Dermis blood vessel endothelial cell (primary cell): ENCODE data around the gene RPL18A. TPM values are rescaled to one million over a fixed set of nuclear protein-coding genes. Genes with fewer than 3 reads are reported as not detected.

Experiments used
- DNase-seq: peaks from one replicate; pipeline ENCODE4 v3.0.0; 2010
- total RNA-seq: library from RNA; depleted of rRNA; stranded (reverse); fragments of >200 nt; gene quantifications from 2 replicates; pipeline ENCODE4 v1.2.3, GENCODE V29; 2014

RPL18A gene
- total RNA-seq, 1 donor from 2014 or later: 1,347 TPM

GRCh38 chr19:17841810-17842662 lies 17.7 kb upstream of the RPL18A start:
- DNase-seq: peak; percentile 60

GRCh38 chr19:17842663-17843291 lies 16.9 kb upstream of the RPL18A start:
- DNase-seq: no peak

DNA sequence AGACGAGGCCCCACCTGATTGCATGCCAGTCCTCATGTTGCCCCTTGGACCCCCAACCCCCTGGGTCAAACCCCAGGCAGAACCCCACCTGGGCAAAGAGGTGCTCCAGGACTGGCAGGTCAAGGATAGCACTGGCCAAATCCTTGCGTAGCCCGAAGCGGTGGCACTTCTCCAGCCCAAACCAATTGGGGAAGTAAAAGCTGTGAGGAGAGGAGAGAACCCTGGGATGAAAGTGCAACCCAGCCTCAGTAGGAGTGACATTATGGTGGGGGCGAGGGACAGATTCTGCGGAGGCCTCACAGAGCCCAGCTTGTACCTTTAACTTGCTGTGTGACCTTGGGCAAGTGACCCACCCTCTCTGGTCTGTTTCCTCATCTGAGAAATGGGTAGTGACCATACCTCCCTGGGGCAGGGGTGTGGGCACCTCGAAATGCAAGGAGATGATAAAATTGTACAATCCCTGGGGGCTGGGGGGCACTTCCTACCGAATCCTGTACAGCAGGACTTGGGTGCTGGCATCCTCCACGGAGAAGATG lies 16.4 kb upstream of the RPL18A start:
- no peak for DNase-seq

DNA sequence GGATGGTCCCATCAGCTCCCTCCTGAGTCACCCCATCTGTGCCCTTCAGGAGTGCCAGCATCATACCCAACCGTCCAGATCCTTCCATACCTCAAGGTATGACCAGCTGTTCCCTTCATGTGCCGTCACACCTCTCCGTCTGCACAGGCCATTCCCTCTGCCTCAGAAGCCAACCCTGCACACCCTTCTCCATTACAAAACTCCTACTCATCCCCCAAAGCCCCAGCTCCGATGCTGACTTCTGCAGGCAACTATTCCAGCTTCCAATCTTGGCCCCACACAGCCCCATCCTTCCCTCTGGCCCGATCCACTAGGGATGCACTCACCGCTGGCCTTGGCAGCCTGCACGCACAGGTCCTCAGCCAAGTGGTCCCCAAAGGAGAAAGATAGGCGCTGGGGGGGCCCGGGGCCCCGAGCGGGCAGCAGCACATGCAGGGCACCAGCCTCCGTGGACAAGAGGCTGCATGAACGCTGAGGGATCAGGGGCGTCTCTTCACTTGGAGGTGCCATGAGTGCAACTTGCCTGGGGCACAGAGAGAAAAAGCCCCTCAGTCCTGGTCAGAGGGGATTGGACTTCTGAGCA lies 15.7 kb upstream of the RPL18A start:
- DNase-seq: no peak

DNA sequence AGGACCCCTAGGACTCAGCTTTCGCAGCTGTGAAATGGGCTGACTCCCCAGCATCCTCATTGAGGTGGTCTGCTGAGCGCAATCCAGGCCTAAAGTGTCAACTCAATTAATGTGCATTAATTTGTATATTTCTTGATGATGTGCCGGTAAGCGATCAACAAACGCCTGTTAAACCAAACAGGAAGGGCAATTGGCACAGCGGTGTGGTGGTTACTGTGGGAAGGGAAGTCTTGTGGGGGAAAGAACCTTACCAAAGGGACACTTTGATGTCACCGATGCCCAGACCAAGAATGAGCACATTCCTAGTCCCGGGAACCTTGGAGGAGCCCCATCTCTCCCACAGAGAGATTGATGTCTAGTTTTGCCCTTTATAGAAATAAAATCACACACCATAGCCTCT lies 13.6 kb upstream of the RPL18A start:
- DNase-seq: no peak

DNA sequence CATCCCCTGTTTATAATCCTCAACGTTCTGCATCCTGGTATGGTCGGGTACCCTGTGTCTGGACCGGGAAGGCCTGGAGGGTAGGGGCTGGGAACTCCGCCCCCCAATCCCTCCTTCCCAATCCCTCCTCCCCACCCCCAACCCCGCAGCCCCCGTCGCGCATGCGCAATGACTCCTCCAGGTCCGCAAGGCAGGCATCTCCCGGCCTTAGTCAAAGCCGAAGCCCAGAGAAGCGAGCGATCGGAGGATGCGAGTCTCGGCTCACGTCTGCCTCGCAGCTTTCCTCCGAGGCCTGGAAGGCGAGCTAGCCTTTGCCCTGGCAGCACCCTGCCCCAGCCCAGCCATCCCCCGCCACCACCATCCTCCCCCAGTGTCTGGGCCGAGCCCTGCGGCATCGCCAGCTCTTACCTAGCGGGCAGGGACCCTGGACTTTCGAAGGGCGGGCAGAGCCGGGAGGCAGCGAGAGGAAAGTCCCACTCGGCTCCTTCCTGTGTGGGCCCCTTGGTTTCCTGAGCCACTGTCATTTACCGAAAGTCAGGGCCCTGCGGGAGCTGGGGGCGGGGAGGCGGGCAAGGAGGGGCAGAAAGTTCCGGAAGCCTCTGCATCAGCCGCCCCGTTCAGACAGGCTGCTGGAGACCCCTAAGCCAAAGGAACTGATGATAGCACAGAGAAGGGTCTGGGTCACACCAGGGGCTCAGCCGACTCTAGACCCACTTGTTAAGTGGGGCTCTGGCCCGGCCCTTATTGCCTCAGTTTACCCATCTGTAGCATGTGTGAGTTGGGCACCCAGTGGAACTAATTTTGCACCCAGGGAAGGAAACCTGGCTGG lies 12.0 kb upstream of the RPL18A start, which contains the start of gene JAK3:
JAK3 (minus strand) TSS at position 445 of the 829 bp plus-strand sequence. CDS start 3,565 bp downstream, outside the sequence.
- peak; percentile 79 for DNase-seq

- DNase-seq: no peak
Observed at GRCh38 chr19:17848595-17849292, 11.0 kb upstream of the RPL18A start.

GRCh38 chr19:17854061-17854460 lies 5.6 kb upstream of the RPL18A start:
- DNase-seq: no peak

GRCh38 chr19:17855280-17856152 lies 4.2 kb upstream of the RPL18A start:
- peak; percentile 84 for DNase-seq

DNA sequence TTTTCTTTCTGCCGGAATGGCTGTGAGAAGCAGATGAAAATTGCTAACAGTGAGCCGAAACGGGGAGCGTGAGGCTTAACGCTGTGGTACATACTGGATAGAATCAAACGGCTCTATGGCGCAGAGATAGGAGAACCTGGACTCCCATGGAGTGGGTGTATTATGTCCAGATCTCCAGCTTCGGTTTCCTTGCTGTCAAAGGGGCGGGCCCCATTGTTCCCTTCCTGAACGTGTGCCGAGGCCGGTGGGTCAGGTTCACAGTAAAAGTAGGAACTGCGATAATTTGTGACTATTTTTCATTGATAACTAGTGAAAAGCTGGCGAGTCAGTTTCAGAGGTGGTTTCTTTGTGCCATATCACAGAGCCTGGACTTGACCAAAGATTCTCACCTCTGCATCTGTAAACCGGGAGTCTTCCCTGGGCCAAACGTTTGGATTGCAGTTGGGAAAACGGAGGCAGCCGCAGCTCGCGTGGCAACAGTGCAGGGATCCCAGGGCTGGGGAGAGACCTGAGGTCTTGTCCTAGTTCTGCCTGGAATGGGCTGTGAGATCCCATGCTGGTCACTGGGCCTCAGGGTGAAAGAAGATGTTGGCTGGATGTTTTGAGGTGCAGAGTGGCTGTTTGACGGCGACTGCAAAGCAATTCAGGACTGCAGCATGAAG lies 752 bp downstream of the RPL18A start:
- DNase-seq: peak; percentile 55

- DNase-seq: no peak
Observed at GRCh38 chr19:17860993-17861360, 1.3 kb downstream of the RPL18A start.

DNA sequence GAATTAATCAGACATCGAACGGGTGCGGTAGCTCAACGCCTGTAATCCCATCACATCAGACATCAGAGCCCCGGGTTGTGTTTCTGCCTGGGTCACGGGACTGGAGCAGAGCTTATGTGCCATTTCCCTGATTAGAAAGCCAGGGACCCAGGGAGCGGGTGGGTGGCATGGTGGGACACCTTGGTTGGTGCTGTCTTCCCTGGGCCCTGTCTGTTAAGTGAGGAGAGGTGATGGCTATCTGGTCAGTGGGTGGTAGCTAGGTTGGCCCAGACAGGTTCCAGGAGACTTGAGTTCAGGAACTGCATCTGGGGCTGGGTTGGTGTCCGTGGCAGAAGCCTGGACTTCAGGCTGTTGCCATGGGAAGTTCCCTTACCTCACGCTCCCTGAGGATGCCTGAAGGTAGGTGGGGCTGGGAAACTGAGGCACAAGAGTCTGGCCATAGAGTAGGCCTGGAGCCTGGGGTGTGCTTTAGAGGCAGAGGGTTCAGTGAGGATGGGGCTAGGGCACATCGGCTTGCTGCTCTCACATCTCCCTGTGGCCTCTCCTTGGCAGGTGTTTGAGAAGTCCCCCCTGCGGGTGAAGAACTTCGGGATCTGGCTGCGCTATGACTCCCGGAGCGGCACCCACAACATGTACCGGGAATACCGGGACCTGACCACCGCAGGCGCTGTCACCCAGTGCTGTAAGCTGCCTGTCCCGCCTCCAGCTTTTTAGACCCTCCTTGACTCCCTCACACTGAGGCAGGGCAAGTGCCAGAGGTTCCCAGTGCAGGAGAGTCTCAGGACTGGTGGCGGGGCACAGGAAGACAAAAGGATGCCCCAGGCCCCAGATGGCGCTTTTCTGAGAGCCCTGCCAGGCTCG lies 2.1 kb downstream of the RPL18A start:
- no peak for DNase-seq

- no peak for DNase-seq
Observed at GRCh38 chr19:17862711-17863519, 3.2 kb downstream of the RPL18A start.

DNA sequence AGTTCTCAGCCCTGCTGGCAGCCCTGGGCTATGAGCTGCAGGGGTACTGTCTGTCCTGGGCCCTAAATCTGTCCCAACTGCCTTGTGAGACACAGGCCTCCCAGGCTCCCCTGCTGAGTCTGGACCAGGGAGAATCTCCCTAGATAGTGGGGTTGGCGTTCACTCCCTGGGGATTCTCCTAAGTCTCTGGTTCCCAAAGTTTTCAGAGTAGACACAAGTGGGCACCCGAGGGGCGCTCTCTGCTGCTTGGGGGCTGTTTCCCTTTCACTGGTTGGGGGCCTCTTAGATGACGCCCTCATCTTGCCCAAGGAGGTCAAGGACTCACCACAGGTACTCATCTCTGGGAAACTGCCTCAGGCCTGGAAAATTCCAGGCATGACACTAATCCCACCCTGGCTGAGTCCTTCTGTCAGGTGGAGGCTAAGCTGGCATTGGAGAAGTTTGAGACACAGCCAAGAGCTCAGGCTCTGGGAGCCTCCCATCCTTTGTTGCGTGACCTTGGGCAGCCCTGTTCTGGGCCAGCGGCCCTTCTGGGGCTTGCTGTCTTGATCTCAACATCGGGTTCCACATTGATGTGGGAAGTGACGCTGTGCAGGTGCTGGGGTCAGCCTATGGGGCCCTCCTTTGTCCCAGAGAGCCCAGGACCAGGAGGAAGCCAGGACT lies 3.9 kb downstream of the RPL18A start:
- no peak for DNase-seq

DNA sequence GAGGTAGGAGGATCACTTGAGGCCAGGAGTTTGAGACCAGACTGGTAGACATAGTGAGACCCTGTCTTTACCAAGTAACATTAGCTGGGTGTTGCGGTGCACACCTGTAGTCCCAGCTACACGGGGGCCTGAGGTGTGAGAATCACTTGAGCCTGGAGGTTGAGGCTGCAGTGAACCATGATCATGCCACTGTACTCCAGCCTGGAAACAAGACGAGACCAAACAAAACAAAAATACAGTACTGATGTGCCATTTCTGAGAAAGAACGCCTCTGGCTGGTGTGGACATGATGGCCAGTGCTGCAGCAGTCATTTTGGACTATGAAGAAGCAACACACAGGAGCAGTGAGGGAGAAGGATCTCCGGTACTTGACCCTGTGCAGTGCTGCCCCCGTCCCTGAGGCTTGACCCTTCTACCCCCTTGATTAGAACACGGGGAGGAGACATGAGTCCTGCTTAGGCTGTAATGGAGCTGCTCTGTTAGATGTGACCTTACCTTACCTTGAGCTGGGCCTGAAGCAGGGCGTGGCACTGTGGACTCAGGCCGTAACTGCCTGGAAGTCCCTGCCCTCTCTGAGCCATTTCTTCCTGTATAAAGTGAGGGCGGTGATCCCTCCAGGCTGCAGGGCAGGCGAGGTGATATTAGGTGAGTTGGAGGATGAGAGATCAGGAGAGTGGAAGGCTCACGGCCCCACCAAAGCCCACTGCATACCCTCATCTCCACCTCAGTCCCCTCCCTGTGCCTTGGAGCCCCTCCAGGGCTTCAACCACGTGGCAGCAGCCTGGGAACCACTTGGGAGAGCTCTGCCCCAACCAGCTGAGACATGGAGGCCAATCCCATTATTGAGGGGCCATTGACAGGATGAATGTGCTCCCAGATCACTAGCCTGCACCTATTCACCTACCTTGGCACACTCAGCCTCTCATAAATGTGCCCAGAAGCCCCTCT lies 5.9 kb downstream of the RPL18A start:
- no peak for DNase-seq

- DNase-seq: no peak
Observed at GRCh38 chr19:17866312-17866963, 6.7 kb downstream of the RPL18A start.
